Upper lobe of left lung (tissue), 6 donors: ENCODE results near the gene LSP1. TPM values are rescaled to one million over a fixed set of nuclear protein-coding genes. Genes with fewer than 3 reads are reported as not detected.

Experiments used
- ATAC-seq, 2 donors: fragments of 200-7000 bp; cut with Tn5 transposase; one replicate each; pipeline ENCODE4 v1.9.1; 2022; ENCODE audit warnings: mild to moderate bottlenecking in 2 of 2, moderate library complexity in 2 of 2; ENCODE audit not compliant: low FRiP score in 2 of 2
- DNase-seq, 2 donors: peaks; one replicate each; pipeline ENCODE4 v3.0.0-alpha.2; 2019 to 2020
- H3K27ac ChIP-seq, 4 donors: fragments of 200-600 bp; sonication (generic); one replicate each; pipeline ENCODE4 v1.5.1; 2016 to 2019
- H3K27me3 ChIP-seq, 4 donors: fragments of 200-600 bp; sonication (generic); one replicate each; pipeline ENCODE4 v1.5.1; 2017 to 2019
- H3K36me3 ChIP-seq, 4 donors: fragments of 200-600 bp; sonication (generic); one replicate each; pipeline ENCODE4 v1.5.1; 2016 to 2019
- H3K4me1 ChIP-seq, 4 donors: fragments of 200-600 bp; sonication (generic); one replicate each; pipeline ENCODE4 v1.5.1; 2018 to 2019
- H3K4me3 ChIP-seq, 4 donors: fragments of 200-600 bp; sonication (generic); one replicate each; pipeline ENCODE4 v1.5.1; 2017 to 2019; ENCODE audit warnings: mild to moderate bottlenecking in 2 of 4, moderate library complexity in 1 of 4
- H3K9me3 ChIP-seq, 4 donors: fragments of 200-600 bp; sonication (generic); one replicate each; pipeline ENCODE4 v1.5.1; 2018 to 2019
- CTCF ChIP-seq, 6 experiments: fragments of 450-650 bp in 4 of 6; fragments of 200-600 bp in 2 of 6; sonication (generic) in 2 of 6; IDR thresholded peaks; one replicate each; pipeline ENCODE4 v1.5.1; 2016 to 2019; ENCODE audit warnings: antibody characterized with exemption in 6 of 6
- EP300 ChIP-seq, 4 donors: sonication (generic); formaldehyde crosslinking; IDR thresholded peaks; one replicate each; pipeline ENCODE4 v1.5.1; 2017; ENCODE audit warnings: antibody characterized with exemption in 4 of 4, control low read depth in 2 of 4
- POLR2A ChIP-seq, 4 donors: fragments of 450-650 bp; IDR thresholded peaks; one replicate each; pipeline ENCODE4 v1.5.1; 2016 to 2017; ENCODE audit warnings: antibody characterized with exemption in 4 of 4, mild to moderate bottlenecking in 2 of 4
- POLR2AphosphoS5 ChIP-seq, 2 donors: sonication (generic); formaldehyde crosslinking; IDR thresholded peaks; one replicate each; pipeline ENCODE4 v1.5.1; 2017; ENCODE audit warnings: antibody characterized with exemption in 2 of 2
- WGBS, 2 donors: methylation state at CpG; one replicate each; pipeline ENCODE4 v1.1.5; 2017 to 2018; 5-methylcytosine and 5-hydroxymethylcytosine counted together
- total RNA-seq, 6 donors: library from RNA; depleted of rRNA in 4 of 6; stranded (reverse); fragments of >200 nt in 4 of 6; gene quantifications; one replicate each; pipeline versions ENCODE4 v1.1.0 to v1.2.1, GENCODE V29; 2016 to 2021
- donor health status: DM: no; HTN: no; CAD: no; lungs with moderate emphysema.
- donor health status: DM: no; HTN: yes; CAD: no; lungs with severe emphysema.

LSP1 gene
- total RNA-seq, 6 donors from 2014 or later: 29.3 to 162 (median 66.2) TPM

DNA sequence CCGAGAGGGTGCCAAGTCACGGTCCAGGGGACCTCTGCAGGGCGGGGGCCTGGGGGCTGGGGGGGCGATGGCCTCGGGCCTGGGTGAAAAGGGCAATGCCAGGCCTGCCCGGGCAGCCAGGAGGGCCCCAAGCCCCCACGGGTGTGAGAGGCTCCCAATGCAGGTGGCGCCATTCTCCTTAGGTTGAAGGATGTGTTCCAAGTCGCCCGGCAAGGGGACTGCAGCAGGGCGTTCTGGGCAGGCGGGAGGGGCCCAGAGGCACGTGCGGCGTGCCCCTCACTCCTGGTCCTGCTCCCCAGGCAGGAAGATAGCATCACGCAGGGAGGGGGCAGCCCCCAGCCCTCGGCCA lies 14.8 kb upstream of the LSP1 start:
- H3K4me3 ChIP-seq: no peak overlapping the region
- 65 to 66% methylated on average over 9 to 14 of the region's 17 CpGs for WGBS, 2 donors
- H3K9me3 ChIP-seq: no peaks in the 10 kb centered on the region
- ATAC-seq (no peak), DNase-seq (peak in 1 of 2 donors; percentile 83)
- no peaks in the 10 kb centered on the region for H3K27me3 ChIP-seq
- TF ChIP-seq EP300 (IDR thresholded peaks at IDR 0.05) (no peak), POLR2A (IDR thresholded peaks at IDR 0.05) (no peak), CTCF (IDR thresholded peaks at IDR 0.05) (no peak), POLR2AphosphoS5 (IDR thresholded peaks at IDR 0.05) (no peak)
- peaks cover 5 to 38% (median 22%) of the 10 kb centered on the region in 4 donors for H3K4me1 ChIP-seq
- H3K36me3 ChIP-seq: no peaks in the 10 kb centered on the region
- peak overlapping the region in 1 of 4 donors; percentile 42 for H3K27ac ChIP-seq

DNA sequence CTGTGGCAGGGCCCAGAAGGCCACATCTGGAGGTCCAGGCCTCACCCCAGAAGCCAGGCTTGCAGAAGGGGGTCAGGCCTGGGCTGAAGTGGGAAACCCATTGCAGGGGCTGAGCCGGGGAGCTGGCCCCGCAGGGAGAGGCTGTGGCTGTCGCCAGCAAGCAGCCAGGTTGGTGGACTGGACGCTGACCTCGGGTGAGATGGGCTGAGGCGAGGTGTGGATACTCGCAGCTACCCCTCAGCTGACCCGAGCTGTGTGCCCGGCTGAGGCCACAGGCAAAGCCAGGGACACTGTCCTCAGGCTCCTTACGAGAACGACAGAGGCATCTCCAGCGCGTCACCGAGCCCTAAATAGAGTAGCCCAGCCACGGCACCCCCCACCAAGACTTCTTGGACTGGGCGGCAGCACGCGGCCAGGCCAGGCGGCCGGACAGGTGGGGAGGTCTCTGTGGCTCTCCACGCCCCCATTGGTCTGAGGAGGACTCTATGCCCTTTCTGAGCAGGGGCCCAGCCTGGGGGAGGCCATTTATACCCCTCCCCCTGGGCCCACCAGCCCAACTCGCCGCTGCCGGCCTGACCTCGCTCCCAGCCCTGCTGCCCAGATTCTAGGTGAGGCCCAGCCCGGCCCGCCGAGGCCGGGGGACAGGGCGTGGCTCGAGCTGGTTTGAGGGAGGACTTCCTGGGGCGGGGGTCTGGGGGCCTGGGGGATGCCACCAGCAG lies 14.3 kb upstream of the LSP1 start, which contains the start of gene TNNI2:
TSS of gene TNNI2 (plus strand) at position 556 of the 719 bp plus-strand sequence. CDS start 716 bp downstream, outside the sequence.
- no peaks in the 10 kb centered on the region for H3K36me3 ChIP-seq
- H3K4me1 ChIP-seq: peaks cover 5 to 33% (median 23%) of the 10 kb centered on the region in 4 donors
- no peaks in the 10 kb centered on the region for H3K27me3 ChIP-seq
- peak in 1 of 2 donors; percentile 81 for DNase-seq
- 89 to 91% methylated on average over 17 to 28 of the region's 32 CpGs for WGBS, 2 donors
- TF ChIP-seq EP300 (IDR thresholded peaks at IDR 0.05) (no peak), CTCF (IDR thresholded peaks at IDR 0.05) (no peak), POLR2A (IDR thresholded peaks at IDR 0.05) (no peak), POLR2AphosphoS5 (IDR thresholded peaks at IDR 0.05) (no peak)
- peak within 1 kb of the TSS in 3 of 4 donors; percentile 64 to 89 (median 84) for H3K27ac ChIP-seq
- ATAC-seq: no peak
- no peaks in the 10 kb centered on the region for H3K9me3 ChIP-seq
- no peak within 1 kb of the TSS for H3K4me3 ChIP-seq

DNA sequence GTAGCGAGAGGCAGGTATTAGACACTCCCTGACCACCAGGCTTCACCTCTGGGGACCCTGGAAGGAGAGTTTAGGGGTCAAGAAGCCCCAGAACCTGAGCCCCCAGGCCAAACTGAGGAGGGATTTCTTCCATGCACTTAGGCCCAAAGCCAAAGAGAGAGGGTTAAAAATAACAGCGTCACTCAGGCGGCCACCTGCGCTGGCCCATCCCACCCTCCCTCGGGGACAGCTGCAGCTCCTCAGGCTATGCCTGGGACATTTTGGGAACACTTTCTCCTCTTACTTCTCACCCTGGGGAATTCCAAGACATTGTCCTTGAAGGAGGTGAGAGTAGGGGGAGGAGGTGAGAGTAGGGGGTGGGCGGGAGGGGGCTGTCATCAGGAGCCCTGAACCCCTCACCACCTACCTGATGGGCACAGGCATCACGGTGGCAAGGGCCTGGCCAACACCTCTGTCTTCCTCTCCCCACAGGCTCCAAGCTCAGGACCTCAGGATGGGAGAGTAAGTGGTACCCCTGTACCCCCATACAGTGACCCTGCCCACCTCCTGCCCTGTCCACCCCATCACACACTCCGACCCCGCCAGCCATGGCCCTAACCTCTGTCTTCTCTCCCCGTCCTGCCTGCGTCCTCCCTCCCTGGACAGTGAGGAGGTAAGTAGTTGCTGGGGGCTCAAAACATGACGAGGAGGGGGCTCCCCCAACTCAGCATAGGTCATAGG lies 13.5 kb upstream of the LSP1 start:
- no peaks in the 10 kb centered on the region for H3K36me3 ChIP-seq
- no peaks in the 10 kb centered on the region for H3K9me3 ChIP-seq
- H3K27me3 ChIP-seq: no peaks in the 10 kb centered on the region
- H3K4me1 ChIP-seq: peaks cover 11 to 32% (median 26%) of the 10 kb centered on the region in 4 donors
- WGBS, 2 donors: 66 to 79% methylated on average over 9 to 12 of the region's 12 CpGs
- no peak for ATAC-seq
- TF ChIP-seq CTCF (IDR thresholded peaks at IDR 0.05): no peak
- TF ChIP-seq POLR2A (IDR thresholded peaks at IDR 0.05): no peak
- TF ChIP-seq EP300 (IDR thresholded peaks at IDR 0.05): no peak
- TF ChIP-seq POLR2AphosphoS5 (IDR thresholded peaks at IDR 0.05): no peak
- no peak overlapping the region for H3K4me3 ChIP-seq
- H3K27ac ChIP-seq: peak overlapping the region in 3 of 4 donors; percentile 64 to 89 (median 84)
- DNase-seq: no peak

GRCh38 chr11:1839924-1840779 lies 12.7 kb upstream of the LSP1 start:
- Histone ChIP-seq H3K27ac (peak overlapping the region; percentile 53 to 89 (median 74)), H3K4me1 (peaks cover 19 to 34% (median 32%) of the 10 kb centered on the region in 4 donors), H3K9me3 (no peaks in the 10 kb centered on the region), H3K27me3 (no peaks in the 10 kb centered on the region), H3K4me3 (peak overlapping the region in 1 of 4 donors; percentile 33), H3K36me3 (no peaks in the 10 kb centered on the region)
- DNase-seq (peak; percentile 82 to 86), ATAC-seq (peak; percentile 30 to 61)
- TF ChIP-seq EP300 (IDR thresholded peaks at IDR 0.05) (no peak), POLR2AphosphoS5 (IDR thresholded peaks at IDR 0.05) (peak in 1 of 2 donors; percentile 32)
- 79 to 83% methylated on average over 14 to 17 of the region's 26 CpGs for WGBS, 2 donors
